ENCODE measurements around the gene MYBPC2. TPM values are rescaled to one million over a fixed set of nuclear protein-coding genes. Genes with fewer than 3 reads are reported as not detected.
A peak's percentile ranks its signal among the peaks of the same experiment; 100 is the strongest.

Gene MYBPC2
- total and polyA plus RNA-seq, 9 of the 15 experiments (the other 6 are each of a cell fraction or from before 2014, with no cell fraction given): 0.01 to 0.14 (median 0.04) TPM; not detected in 6

GRCh38 chr19:50476224-50476906 lies 43.7 kb downstream of the MYBPC2 start, which contains the start of the genes EMC10 and GARIN5A (continued):
- TF ChIP-seq MCM2 (IDR thresholded peaks at IDR 0.05; ENCODE audit: low read depth) (no peak), KLF1 (tag; IDR thresholded peaks at IDR 0.05) (0 out of 2 replicates have a peak, but pooled peaks have one; percentile 12), HOMEZ (CRISPR knock-in tag; IDR thresholded peaks at IDR 0.05) (no peak), ZNF143 (CRISPR knock-in tag; IDR thresholded peaks at IDR 0.05) (peak; percentile 76), NFIC (IDR thresholded peaks at IDR 0.05) (peak; percentile 84), L3MBTL2 (IDR thresholded peaks at IDR 0.05) (peak; percentile 67), GABPA (tag; conservative IDR thresholded peaks at IDR 0.05; ENCODE audit: low read depth) (peak; percentile 42; the same call in 1 of the 2 replicates), ZBTB7A (IDR thresholded peaks at IDR 0.05; ENCODE audit: borderline replicate concordance, control insufficient read depth, low read depth, low read length) (no peak; the same call in 1 of the 2 replicates), MLLT1 (IDR thresholded peaks at IDR 0.05) (no peak), GTF2E2 (tag; IDR thresholded peaks at IDR 0.05) (0 out of 2 replicates have a peak, but pooled peaks have one; percentile 50), ZNF512 (tag; IDR thresholded peaks at IDR 0.05) (no peak), NCOR1 (IDR thresholded peaks at IDR 0.05) (peak; percentile 13; the same call in 1 of the 2 replicates), ZNF316 (IDR thresholded peaks at IDR 0.05) (peak; percentile 54; the same call in 1 of the 2 replicates), POLR2G (IDR thresholded peaks at IDR 0.05; ENCODE audit: low read depth, low read length) (peak; percentile 99), C11orf30 (IDR thresholded peaks at IDR 0.05; ENCODE audit: low read depth) (peak; percentile 59), FOXP1 (CRISPR knock-in tag; IDR thresholded peaks at IDR 0.05) (0 out of 2 replicates have a peak, but pooled peaks have one; percentile 37)
- TF ChIP-seq, protein P1, sequence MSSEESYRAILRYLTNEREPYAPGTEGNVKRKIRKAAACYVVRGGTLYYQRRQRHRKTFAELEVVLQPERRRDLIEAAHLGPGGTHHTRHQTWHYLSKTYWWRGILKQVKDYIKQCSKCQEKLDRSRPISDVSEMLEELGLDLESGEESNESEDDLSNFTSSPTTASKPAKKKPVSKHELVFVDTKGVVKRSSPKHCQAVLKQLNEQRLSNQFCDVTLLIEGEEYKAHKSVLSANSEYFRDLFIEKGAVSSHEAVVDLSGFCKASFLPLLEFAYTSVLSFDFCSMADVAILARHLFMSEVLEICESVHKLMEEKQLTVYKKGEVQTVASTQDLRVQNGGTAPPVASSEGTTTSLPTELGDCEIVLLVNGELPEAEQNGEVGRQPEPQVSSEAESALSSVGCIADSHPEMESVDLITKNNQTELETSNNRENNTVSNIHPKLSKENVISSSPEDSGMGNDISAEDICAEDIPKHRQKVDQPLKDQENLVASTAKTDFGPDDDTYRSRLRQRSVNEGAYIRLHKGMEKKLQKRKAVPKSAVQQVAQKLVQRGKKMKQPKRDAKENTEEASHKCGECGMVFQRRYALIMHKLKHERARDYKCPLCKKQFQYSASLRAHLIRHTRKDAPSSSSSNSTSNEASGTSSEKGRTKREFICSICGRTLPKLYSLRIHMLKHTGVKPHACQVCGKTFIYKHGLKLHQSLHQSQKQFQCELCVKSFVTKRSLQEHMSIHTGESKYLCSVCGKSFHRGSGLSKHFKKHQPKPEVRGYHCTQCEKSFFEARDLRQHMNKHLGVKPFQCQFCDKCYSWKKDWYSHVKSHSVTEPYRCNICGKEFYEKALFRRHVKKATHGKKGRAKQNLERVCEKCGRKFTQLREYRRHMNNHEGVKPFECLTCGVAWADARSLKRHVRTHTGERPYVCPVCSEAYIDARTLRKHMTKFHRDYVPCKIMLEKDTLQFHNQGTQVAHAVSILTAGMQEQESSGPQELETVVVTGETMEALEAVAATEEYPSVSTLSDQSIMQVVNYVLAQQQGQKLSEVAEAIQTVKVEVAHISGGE (CRISPR knock-in tag; IDR thresholded peaks at IDR 0.05): peak in 1 of 3 experiments; percentile 65; a peak in 2 of 6 replicates
- TF ChIP-seq, protein P2, sequence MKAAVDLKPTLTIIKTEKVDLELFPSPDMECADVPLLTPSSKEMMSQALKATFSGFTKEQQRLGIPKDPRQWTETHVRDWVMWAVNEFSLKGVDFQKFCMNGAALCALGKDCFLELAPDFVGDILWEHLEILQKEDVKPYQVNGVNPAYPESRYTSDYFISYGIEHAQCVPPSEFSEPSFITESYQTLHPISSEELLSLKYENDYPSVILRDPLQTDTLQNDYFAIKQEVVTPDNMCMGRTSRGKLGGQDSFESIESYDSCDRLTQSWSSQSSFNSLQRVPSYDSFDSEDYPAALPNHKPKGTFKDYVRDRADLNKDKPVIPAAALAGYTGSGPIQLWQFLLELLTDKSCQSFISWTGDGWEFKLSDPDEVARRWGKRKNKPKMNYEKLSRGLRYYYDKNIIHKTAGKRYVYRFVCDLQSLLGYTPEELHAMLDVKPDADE (conservative IDR thresholded peaks at IDR 0.05; ENCODE audit: control insufficient read depth, low read depth, low read length): no peak

Data from K562 (cell line).